ENCODE results near the gene ZNF407. TPM values are rescaled to one million over a fixed set of nuclear protein-coding genes. Genes with fewer than 3 reads are reported as not detected.

The ZNF407 gene
- total and polyA plus RNA-seq, 4 donors: 1.9 to 16.5 (median 6.6) TPM

DNA sequence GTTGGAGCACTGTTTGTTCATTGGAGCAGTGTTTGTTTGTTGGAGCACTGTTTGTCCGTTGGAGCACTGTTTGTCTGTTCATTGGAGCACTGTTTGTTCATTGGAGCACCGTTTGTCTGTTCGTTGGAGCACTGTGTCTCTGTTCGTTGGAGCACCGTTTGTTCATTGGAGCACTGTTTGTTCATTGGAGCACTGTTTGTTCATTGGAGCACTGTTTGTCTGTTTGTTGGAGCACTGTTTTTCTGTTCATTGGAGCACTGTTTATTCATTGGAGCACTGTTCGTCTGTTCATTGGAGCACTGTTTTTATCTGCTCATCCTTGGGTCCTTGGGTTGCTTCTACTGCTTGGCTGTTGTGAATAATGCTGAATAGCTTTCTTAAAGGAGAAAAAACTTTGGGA lies 74.7 kb downstream of the ZNF407 start:
- Histone ChIP-seq H3K9me3 (ENCODE audit: control insufficient read depth in 4 of 4, low read length in 3 of 4) (no peaks in the 10 kb centered on the region), H3K4me3 (ENCODE audit: low read depth in 1 of 3, low read length in 3 of 3) (no peak overlapping the region), H3K4me1 (ENCODE audit: control insufficient read depth in 4 of 4, insufficient read depth in 4 of 4, low read length in 3 of 4) (no peaks in the 10 kb centered on the region), H3K27ac (ENCODE audit: low read depth in 1 of 2, low read length in 2 of 2) (no peak overlapping the region), H3K27me3 (ENCODE audit: control insufficient read depth in 4 of 4, insufficient read depth in 4 of 4, low read length in 3 of 4) (no peaks in the 10 kb centered on the region), H3K36me3 (ENCODE audit: control insufficient read depth in 4 of 4, insufficient read depth in 3 of 4, low read depth in 1 of 4, low read length in 3 of 4) (no peaks in the 10 kb centered on the region), H3K9ac (ENCODE audit: low read depth in 1 of 2, low read length in 2 of 2) (no peak overlapping the region)
- TF ChIP-seq REST (IDR thresholded peaks at IDR 0.05): no peak
- TF ChIP-seq, protein P1, sequence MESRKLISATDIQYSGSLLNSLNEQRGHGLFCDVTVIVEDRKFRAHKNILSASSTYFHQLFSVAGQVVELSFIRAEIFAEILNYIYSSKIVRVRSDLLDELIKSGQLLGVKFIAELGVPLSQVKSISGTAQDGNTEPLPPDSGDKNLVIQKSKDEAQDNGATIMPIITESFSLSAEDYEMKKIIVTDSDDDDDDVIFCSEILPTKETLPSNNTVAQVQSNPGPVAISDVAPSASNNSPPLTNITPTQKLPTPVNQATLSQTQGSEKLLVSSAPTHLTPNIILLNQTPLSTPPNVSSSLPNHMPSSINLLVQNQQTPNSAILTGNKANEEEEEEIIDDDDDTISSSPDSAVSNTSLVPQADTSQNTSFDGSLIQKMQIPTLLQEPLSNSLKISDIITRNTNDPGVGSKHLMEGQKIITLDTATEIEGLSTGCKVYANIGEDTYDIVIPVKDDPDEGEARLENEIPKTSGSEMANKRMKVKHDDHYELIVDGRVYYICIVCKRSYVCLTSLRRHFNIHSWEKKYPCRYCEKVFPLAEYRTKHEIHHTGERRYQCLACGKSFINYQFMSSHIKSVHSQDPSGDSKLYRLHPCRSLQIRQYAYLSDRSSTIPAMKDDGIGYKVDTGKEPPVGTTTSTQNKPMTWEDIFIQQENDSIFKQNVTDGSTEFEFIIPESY (IDR thresholded peaks at IDR 0.05): no peak
- TF ChIP-seq NR2F2 (IDR thresholded peaks at IDR 0.05): no peak
- TF ChIP-seq ATF3 (IDR thresholded peaks at IDR 0.05): no peak
- no peak for TF ChIP-seq FOXA1 (IDR thresholded peaks at IDR 0.05)
- no peak for TF ChIP-seq TAF1 (conservative IDR thresholded peaks at IDR 0.05)
- TF ChIP-seq FOXA2 (IDR thresholded peaks at IDR 0.05): no peak
- no peak for TF ChIP-seq HNF4A (conservative IDR thresholded peaks at IDR 0.05)
- TF ChIP-seq EGR1 (IDR thresholded peaks at IDR 0.05; ENCODE audit: low read depth in 2 of 2): no peak
- TF ChIP-seq, protein P2, sequence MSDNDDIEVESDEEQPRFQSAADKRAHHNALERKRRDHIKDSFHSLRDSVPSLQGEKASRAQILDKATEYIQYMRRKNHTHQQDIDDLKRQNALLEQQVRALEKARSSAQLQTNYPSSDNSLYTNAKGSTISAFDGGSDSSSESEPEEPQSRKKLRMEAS (IDR thresholded peaks at IDR 0.05): no peak
- TF ChIP-seq YY1 (IDR thresholded peaks at IDR 0.05): no peak
- TF ChIP-seq HNF4G (IDR thresholded peaks at IDR 0.05): no peak
- TF ChIP-seq, protein P3, sequence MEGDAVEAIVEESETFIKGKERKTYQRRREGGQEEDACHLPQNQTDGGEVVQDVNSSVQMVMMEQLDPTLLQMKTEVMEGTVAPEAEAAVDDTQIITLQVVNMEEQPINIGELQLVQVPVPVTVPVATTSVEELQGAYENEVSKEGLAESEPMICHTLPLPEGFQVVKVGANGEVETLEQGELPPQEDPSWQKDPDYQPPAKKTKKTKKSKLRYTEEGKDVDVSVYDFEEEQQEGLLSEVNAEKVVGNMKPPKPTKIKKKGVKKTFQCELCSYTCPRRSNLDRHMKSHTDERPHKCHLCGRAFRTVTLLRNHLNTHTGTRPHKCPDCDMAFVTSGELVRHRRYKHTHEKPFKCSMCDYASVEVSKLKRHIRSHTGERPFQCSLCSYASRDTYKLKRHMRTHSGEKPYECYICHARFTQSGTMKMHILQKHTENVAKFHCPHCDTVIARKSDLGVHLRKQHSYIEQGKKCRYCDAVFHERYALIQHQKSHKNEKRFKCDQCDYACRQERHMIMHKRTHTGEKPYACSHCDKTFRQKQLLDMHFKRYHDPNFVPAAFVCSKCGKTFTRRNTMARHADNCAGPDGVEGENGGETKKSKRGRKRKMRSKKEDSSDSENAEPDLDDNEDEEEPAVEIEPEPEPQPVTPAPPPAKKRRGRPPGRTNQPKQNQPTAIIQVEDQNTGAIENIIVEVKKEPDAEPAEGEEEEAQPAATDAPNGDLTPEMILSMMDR (IDR thresholded peaks at IDR 0.05; ENCODE audit: low read depth, low read length, missing input control): no peak
- TF ChIP-seq JUND (IDR thresholded peaks at IDR 0.05): no peak
- TF ChIP-seq GABPA (IDR thresholded peaks at IDR 0.05 in 1 of 2, conservative IDR thresholded peaks at IDR 0.05 in 1 of 2): no peak
- TF ChIP-seq RXRA (IDR thresholded peaks at IDR 0.05): no peak
- no peak for TF ChIP-seq RAD21 (IDR thresholded peaks at IDR 0.05)
- TF ChIP-seq SP1 (IDR thresholded peaks at IDR 0.05): no peak
- DNase-seq (ENCODE audit: low spot score): no peak
- WGBS: 82% methylated on average over 6 of the region's 6 CpGs
